ENCODE results near the gene FXYD6. TPM values are rescaled to one million over a fixed set of nuclear protein-coding genes. Genes with fewer than 3 reads are reported as not detected.
A peak's percentile ranks its signal among the peaks of the same experiment; 100 is the strongest.

FXYD6 gene
- total and polyA plus RNA-seq, 2 donors from 2014 or later, result 57.8 to 62.7 TPM

- Histone ChIP-seq H3K9ac (ENCODE audit: low read length in 3 of 3) (no peak overlapping the region), H3K36me3 (ENCODE audit: control insufficient read depth in 2 of 3, insufficient read depth in 3 of 3, low read length in 3 of 3) (no peaks in the 10 kb centered on the region), H3K9me3 (ENCODE audit: control insufficient read depth in 2 of 3, insufficient read depth in 1 of 3, low read length in 3 of 3) (peaks cover 0 to 4% (median 0%) of the 10 kb centered on the region in 3 donors), H3K27ac (ENCODE audit: low read depth in 2 of 2, low read length in 2 of 2) (no peak overlapping the region), H3K4me3 (ENCODE audit: low read length in 3 of 3) (no peak overlapping the region), H3K27me3 (ENCODE audit: control insufficient read depth, insufficient read depth, low read length) (no peaks in the 10 kb centered on the region), H3K4me1 (ENCODE audit: control insufficient read depth in 2 of 3, insufficient read depth in 2 of 3, low read depth in 1 of 3, low read length in 3 of 3) (no peaks in the 10 kb centered on the region)
- DNase-seq (no peak), FAIRE-seq (no peak)
- intact Hi-C loops (cut with DNase I), result no loop called here
- TF ChIP-seq CTCF (IDR thresholded peaks at IDR 0.05; ENCODE audit: borderline replicate concordance, extremely low read depth, insufficient read depth), result no peak
Observed at GRCh38 chr11:117892651-117893050, 16.2 kb upstream of the FXYD6 start.

- intact Hi-C loops (cut with DNase I), result no loop called here
- FAIRE-seq (no peak), DNase-seq (no peak)
- Histone ChIP-seq H3K4me3 (ENCODE audit: low read length in 3 of 3) (no peak overlapping the region), H3K27me3 (ENCODE audit: control insufficient read depth, insufficient read depth, low read length) (no peaks in the 10 kb centered on the region), H3K4me1 (ENCODE audit: control insufficient read depth in 2 of 3, insufficient read depth in 2 of 3, low read depth in 1 of 3, low read length in 3 of 3) (no peaks in the 10 kb centered on the region), H3K27ac (ENCODE audit: low read depth in 2 of 2, low read length in 2 of 2) (no peak overlapping the region), H3K9ac (ENCODE audit: low read length in 3 of 3) (no peak overlapping the region), H3K9me3 (ENCODE audit: control insufficient read depth in 2 of 3, insufficient read depth in 1 of 3, low read length in 3 of 3) (peaks cover 0 to 4% (median 0%) of the 10 kb centered on the region in 3 donors), H3K36me3 (ENCODE audit: control insufficient read depth in 2 of 3, insufficient read depth in 3 of 3, low read length in 3 of 3) (no peaks in the 10 kb centered on the region)
- no peak for TF ChIP-seq CTCF (IDR thresholded peaks at IDR 0.05; ENCODE audit: borderline replicate concordance, extremely low read depth, insufficient read depth)
Observed at GRCh38 chr11:117891362-117891761, 14.9 kb upstream of the FXYD6 start.

GRCh38 chr11:117888139-117888566 is 11.7 kb upstream of the FXYD6 start:
- Histone ChIP-seq H3K9me3 (ENCODE audit: control insufficient read depth in 2 of 3, insufficient read depth in 1 of 3, low read length in 3 of 3) (peaks cover 0 to 4% (median 0%) of the 10 kb centered on the region in 3 donors), H3K27ac (ENCODE audit: low read depth in 2 of 2, low read length in 2 of 2) (no peak overlapping the region), H3K4me1 (ENCODE audit: control insufficient read depth in 2 of 3, insufficient read depth in 2 of 3, low read depth in 1 of 3, low read length in 3 of 3) (no peaks in the 10 kb centered on the region), H3K9ac (ENCODE audit: low read length in 3 of 3) (no peak overlapping the region), H3K36me3 (ENCODE audit: control insufficient read depth in 2 of 3, insufficient read depth in 3 of 3, low read length in 3 of 3) (no peaks in the 10 kb centered on the region), H3K27me3 (ENCODE audit: control insufficient read depth, insufficient read depth, low read length) (no peaks in the 10 kb centered on the region), H3K4me3 (ENCODE audit: low read length in 3 of 3) (no peak overlapping the region)
- intact Hi-C loops (cut with DNase I), result no loop called here
- no peak for TF ChIP-seq CTCF (IDR thresholded peaks at IDR 0.05; ENCODE audit: borderline replicate concordance, extremely low read depth, insufficient read depth)
- DNase-seq (peak in 4 of 5 donors; percentile 45 to 51 (median 49)), FAIRE-seq (no peak)
